WTC11 (cell line): Measurements from ENCODE around the gene MACROD2.

Source experiments
- CTCF ChIP-seq: fragments of 200-600 bp; IDR thresholded peaks from 2 replicates; pipeline ENCODE4 v1.8.0; 2022; ENCODE audit warnings: antibody characterized with exemption
- TCF7 ChIP-seq: sonication (generic); formaldehyde crosslinking; IDR thresholded peaks from 2 replicates; pipeline ENCODE4 v1.8.0; 2022; ENCODE audit warnings: mild to moderate bottlenecking, low read depth, missing genetic modification reagents, moderate library complexity
- ZBTB21 ChIP-seq: sonication (generic); formaldehyde crosslinking; IDR thresholded peaks from 2 replicates; pipeline ENCODE4 v1.8.1; 2023; ENCODE audit warnings: mild to moderate bottlenecking, missing genetic modification reagents, borderline replicate concordance
- ZNF423 ChIP-seq: fragments of 250-450 bp; sonication (Bioruptor Pico); IDR thresholded peaks from 2 replicates; pipeline ENCODE4 v2.1.2; 2022; ENCODE audit warnings: mild to moderate bottlenecking, moderate library complexity
- TF ChIP-seq, protein P1 (sequence below): sonication (generic); formaldehyde crosslinking; IDR thresholded peaks from 2 replicates; pipeline ENCODE4 v1.8.1; 2022; ENCODE audit warnings: low read depth, missing genetic modification reagents, borderline replicate concordance

GRCh38 chr20:14495066-14495465, 499.8 kb downstream of the MACROD2 start:
- TF ChIP-seq ZBTB21 (CRISPR knock-in tag) (no peak), ZNF423 (CRISPR knock-in tag) (no peak), CTCF (no peak), TCF7 (CRISPR knock-in tag) (no peak)
- TF ChIP-seq, protein P1, sequence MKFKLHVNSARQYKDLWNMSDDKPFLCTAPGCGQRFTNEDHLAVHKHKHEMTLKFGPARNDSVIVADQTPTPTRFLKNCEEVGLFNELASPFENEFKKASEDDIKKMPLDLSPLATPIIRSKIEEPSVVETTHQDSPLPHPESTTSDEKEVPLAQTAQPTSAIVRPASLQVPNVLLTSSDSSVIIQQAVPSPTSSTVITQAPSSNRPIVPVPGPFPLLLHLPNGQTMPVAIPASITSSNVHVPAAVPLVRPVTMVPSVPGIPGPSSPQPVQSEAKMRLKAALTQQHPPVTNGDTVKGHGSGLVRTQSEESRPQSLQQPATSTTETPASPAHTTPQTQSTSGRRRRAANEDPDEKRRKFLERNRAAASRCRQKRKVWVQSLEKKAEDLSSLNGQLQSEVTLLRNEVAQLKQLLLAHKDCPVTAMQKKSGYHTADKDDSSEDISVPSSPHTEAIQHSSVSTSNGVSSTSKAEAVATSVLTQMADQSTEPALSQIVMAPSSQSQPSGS (CRISPR knock-in tag) = no peak
